Lung (tissue), 13 donors: Measurements from ENCODE around the gene ATP5MC3. TPM values are rescaled to one million over a fixed set of nuclear protein-coding genes. Genes with fewer than 3 reads are reported as not detected.

Experiments used
- ATAC-seq: fragments of 200-7000 bp; cut with Tn5 transposase; one replicate; pipeline ENCODE4 v1.9.1; 2020; ENCODE audit warnings: moderate number of reproducible peaks; ENCODE audit not compliant: insufficient read depth, low FRiP score
- DNase-seq, 3 donors: peaks; one replicate each; pipeline ENCODE4 v3.0.0-alpha.2; 2013 to 2017
- H3K27ac ChIP-seq, 2 donors: one replicate each; pipeline ENCODE4 v1.5.1; 2013; ENCODE audit warnings: mild to moderate bottlenecking in 2 of 2, moderate library complexity in 2 of 2, control low read depth in 1 of 2, inconsistent platforms in 1 of 2, low read depth in 1 of 2, low read length in 1 of 2
- H3K27me3 ChIP-seq, 3 donors: one replicate each; pipeline ENCODE4 v1.5.1; 2013; ENCODE audit warnings: low read length in 2 of 3; ENCODE audit not compliant: control insufficient read depth in 3 of 3, insufficient read depth in 3 of 3
- H3K36me3 ChIP-seq, 4 donors: one replicate each; pipeline ENCODE4 v1.5.1; 2013; ENCODE audit warnings: low read length in 4 of 4, mild to moderate bottlenecking in 1 of 4, moderate library complexity in 1 of 4; ENCODE audit not compliant: control insufficient read depth in 4 of 4, insufficient read depth in 4 of 4
- H3K4me1 ChIP-seq, 5 donors: one replicate each; pipeline ENCODE4 v1.5.1; 2013; ENCODE audit warnings: low read length in 5 of 5, mild to moderate bottlenecking in 2 of 5, moderate library complexity in 1 of 5; ENCODE audit not compliant: control insufficient read depth in 5 of 5, insufficient read depth in 5 of 5
- H3K4me3 ChIP-seq: one replicate; pipeline ENCODE4 v1.5.1; 2013; ENCODE audit warnings: mild to moderate bottlenecking, control low read depth, moderate library complexity
- H3K9ac ChIP-seq, 2 donors: one replicate each; pipeline ENCODE4 v1.5.1; 2013; ENCODE audit warnings: low read length in 2 of 2, control low read depth in 1 of 2; ENCODE audit not compliant: insufficient read depth in 1 of 2
- H3K9me3 ChIP-seq, 4 donors: one replicate each; pipeline ENCODE4 v1.5.1; 2013; ENCODE audit warnings: low read length in 3 of 4, mild to moderate bottlenecking in 1 of 4, moderate library complexity in 1 of 4; ENCODE audit not compliant: control insufficient read depth in 4 of 4, insufficient read depth in 3 of 4
- WGBS, 2 donors: extraction: QIAGEN DNeasy Blood & Tissue Kit; methylation state at CpG; one replicate each; pipeline ENCODE4 v1.1.7; 2013; 5-methylcytosine and 5-hydroxymethylcytosine counted together
- polyA plus RNA-seq, 2 donors: library from polyadenylated mRNA; stranded (reverse); fragments of 200-250 nt; gene quantifications; one replicate each; pipeline ENCODE4 v1.2.1, GENCODE V29; 2013
- small RNA-seq: library from RNA; depleted of rRNA; stranded (forward); fragments of <200 nt; gene quantifications from one replicate; pipeline ENCODE3, GENCODE V24; 2014; ENCODE audit warnings: low replicate concordance
- total RNA-seq, 2 donors: library from RNA; depleted of rRNA in 1 of 2; stranded (reverse); fragments of >200 nt in 1 of 2; gene quantifications; one replicate each; pipeline ENCODE4 v1.2.1, GENCODE V29; 2014 to 2021
- TF ChIP-seq, protein P1 (sequence below): IDR thresholded peaks from 2 replicates; pipeline ENCODE4 v1.5.1; 2012; ENCODE audit warnings: mild to moderate bottlenecking; ENCODE audit errors: control extremely low read depth, extremely low read depth
- donor health status: control.
- donor health status: control.
- donor health status: Bipolar disorder and iron deficiency.
- donor health status: healthy.
- donor health status: DM: yes; HTN: yes; CAD: no.

The ATP5MC3 gene
- total and polyA plus RNA-seq, 4 donors, result 72.0 to 255 (median 177) TPM

DNA sequence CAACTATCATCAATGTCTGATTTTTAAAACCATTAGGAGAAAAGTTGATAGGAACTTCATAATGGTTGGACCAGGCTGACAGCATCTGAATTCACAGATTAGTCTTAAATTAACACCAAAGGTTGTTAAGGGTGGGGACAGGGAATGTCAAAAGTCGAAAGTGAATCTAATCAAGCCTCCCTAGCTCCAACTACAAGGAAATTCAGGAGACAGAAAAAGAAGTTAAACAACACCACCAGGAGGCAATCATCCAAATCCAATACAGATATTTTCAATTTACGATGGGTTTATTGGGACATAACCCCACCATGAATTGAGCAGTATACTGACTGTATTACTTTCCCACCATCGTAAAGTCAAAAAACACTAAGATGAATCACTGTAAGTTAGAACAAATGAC, 46.3 kb downstream of the ATP5MC3 start:
- WGBS, 2 donors, result 94 to 96% methylated on average over 3 of the region's 3 CpGs
- DNase-seq, result no peak
- Histone ChIP-seq H3K9ac (no peak overlapping the region), H3K27me3 (no peaks in the 10 kb centered on the region), H3K27ac (no peak overlapping the region), H3K4me3 (no peak overlapping the region), H3K9me3 (no peaks in the 10 kb centered on the region), H3K4me1 (peaks cover 0 to 6% (median 0%) of the 10 kb centered on the region in 5 donors), H3K36me3 (peaks cover 0 to 2% (median 0%) of the 10 kb centered on the region in 4 donors)
- TF ChIP-seq, protein P1, sequence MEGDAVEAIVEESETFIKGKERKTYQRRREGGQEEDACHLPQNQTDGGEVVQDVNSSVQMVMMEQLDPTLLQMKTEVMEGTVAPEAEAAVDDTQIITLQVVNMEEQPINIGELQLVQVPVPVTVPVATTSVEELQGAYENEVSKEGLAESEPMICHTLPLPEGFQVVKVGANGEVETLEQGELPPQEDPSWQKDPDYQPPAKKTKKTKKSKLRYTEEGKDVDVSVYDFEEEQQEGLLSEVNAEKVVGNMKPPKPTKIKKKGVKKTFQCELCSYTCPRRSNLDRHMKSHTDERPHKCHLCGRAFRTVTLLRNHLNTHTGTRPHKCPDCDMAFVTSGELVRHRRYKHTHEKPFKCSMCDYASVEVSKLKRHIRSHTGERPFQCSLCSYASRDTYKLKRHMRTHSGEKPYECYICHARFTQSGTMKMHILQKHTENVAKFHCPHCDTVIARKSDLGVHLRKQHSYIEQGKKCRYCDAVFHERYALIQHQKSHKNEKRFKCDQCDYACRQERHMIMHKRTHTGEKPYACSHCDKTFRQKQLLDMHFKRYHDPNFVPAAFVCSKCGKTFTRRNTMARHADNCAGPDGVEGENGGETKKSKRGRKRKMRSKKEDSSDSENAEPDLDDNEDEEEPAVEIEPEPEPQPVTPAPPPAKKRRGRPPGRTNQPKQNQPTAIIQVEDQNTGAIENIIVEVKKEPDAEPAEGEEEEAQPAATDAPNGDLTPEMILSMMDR, result no peak
- ATAC-seq, result no peak

DNA sequence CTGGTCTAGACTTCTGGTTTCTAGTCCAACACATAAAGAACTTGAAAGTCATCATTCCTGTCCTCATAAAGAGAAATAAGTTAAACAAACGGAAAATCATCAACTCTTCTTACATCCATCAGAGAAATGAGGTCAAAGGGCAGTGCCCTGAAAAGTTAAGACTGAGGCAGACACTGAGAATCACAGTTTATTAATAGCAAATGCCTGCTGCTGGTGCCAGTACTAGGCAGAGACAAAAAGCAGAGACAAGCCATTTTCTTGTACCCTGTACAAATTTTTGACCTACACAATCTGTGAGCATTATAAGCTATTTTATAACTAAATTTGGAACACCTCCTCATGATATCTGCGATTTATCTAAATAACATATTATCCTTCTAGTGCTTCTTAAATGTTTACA, 50.3 kb downstream of the ATP5MC3 start:
- ATAC-seq, result no peak
- peaks cover 0 to 2% (median 0%) of the 10 kb centered on the region in 5 donors for H3K4me1 ChIP-seq
- H3K27me3 ChIP-seq, result no peaks in the 10 kb centered on the region
- H3K4me3 ChIP-seq, result no peak overlapping the region
- no peak overlapping the region for H3K27ac ChIP-seq
- H3K9ac ChIP-seq, result no peak overlapping the region
- no peak for DNase-seq
- H3K36me3 ChIP-seq, result peaks cover 0 to 12% (median 5%) of the 10 kb centered on the region in 4 donors
- WGBS, 2 donors, result 75 to 80% methylated on average over 2 of the region's 2 CpGs
- TF ChIP-seq, protein P1, result no peak
- H3K9me3 ChIP-seq, result no peaks in the 10 kb centered on the region

DNA sequence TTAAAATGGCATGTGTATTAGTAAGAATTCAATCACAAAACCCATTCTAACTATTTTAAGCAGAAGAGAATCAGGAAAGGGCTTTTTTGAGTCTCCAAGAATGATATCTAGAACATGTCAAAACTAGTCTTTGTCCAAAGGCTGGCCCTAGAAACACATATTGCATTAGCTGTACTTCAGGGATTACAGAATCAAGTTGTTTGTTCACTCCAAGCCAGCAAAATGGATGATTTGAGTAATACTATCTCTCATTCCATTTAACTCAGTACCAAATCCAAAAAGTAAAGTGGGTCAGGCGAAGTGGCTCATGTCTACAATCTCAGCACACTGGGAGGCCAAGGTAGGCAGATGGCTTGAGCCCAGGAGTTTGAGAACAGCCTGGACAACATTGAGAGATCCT, 54.8 kb downstream of the ATP5MC3 start:
- Histone ChIP-seq H3K4me3 (no peak overlapping the region), H3K9me3 (no peaks in the 10 kb centered on the region), H3K36me3 (peaks cover 0 to 16% (median 7%) of the 10 kb centered on the region in 4 donors), H3K27me3 (no peaks in the 10 kb centered on the region), H3K4me1 (peaks cover 0 to 3% (median 0%) of the 10 kb centered on the region in 5 donors), H3K9ac (no peak overlapping the region), H3K27ac (no peak overlapping the region)
- TF ChIP-seq, protein P1, result no peak
- no peak for ATAC-seq
- WGBS, 2 donors, result 92 to 98% methylated on average over 1 of the region's 1 CpG
- no peak for DNase-seq

Small RNAs within 50 kb of the gene (small RNA-seq; reads per million reads assigned to genes)
- not detected for gene MIR933

Other genes with a start within 250 kb of the ATP5MC3 start
- 10 to 100 TPM; 15.2 to 80.9 TPM for gene CHN1, start 176.3 kb downstream of the ATP5MC3 start, total RNA-seq
- 10 to 100 TPM in 1 of 2 donors, 1 to 10 TPM in 1; 6.8 to 13.8 TPM for gene CHN1, start 176.3 kb downstream of the ATP5MC3 start, polyA plus RNA-seq
- 10 to 100 TPM; 43.2 to 92.7 TPM for gene ATF2, start 13.5 kb downstream of the ATP5MC3 start, total RNA-seq
- 10 to 100 TPM; 16.3 to 17.2 TPM for gene ATF2, start 13.5 kb downstream of the ATP5MC3 start, polyA plus RNA-seq